ENCODE measurements around the gene VPS41. TPM values are rescaled to one million over a fixed set of nuclear protein-coding genes. Genes with fewer than 3 reads are reported as not detected.
A peak's percentile ranks its signal among the peaks of the same experiment; 100 is the strongest.

VPS41 gene
- total RNA-seq, 2 donors from 2014 or later: 45.8 to 46.1 TPM

- no peak overlapping the region for H3K4me3 Mint-ChIP-seq
- ATAC-seq (no peak), DNase-seq (no peak)
- H3K36me3 Mint-ChIP-seq (ENCODE audit: low read depth): peaks cover 4% of the 10 kb centered on the region
- no peak overlapping the region for H3K27ac Mint-ChIP-seq
- H3K27me3 Mint-ChIP-seq: no peaks in the 10 kb centered on the region
- no peaks in the 10 kb centered on the region for H3K9me3 ChIP-seq (ENCODE audit: control insufficient read depth, low read length, poor library complexity, severe bottlenecking)
- peaks cover 8% of the 10 kb centered on the region for H3K4me1 Mint-ChIP-seq
These were observed 74.6 kb downstream of the VPS41 start for GRCh38 chr7:38834357-38834756.

- no peak for ATAC-seq
- Mint-ChIP-seq H3K36me3 (ENCODE audit: low read depth) (peaks cover 4% of the 10 kb centered on the region), H3K4me1 (peaks cover 8% of the 10 kb centered on the region), H3K4me3 (no peak overlapping the region), H3K27ac (no peak overlapping the region), H3K27me3 (no peaks in the 10 kb centered on the region)
- H3K9me3 ChIP-seq (ENCODE audit: control insufficient read depth, low read length, poor library complexity, severe bottlenecking): no peaks in the 10 kb centered on the region
- no peak for DNase-seq
These were observed 75.7 kb downstream of the VPS41 start for GRCh38 chr7:38833329-38833728.

GRCh38 chr7:38831259-38831996 lies 77.6 kb downstream of the VPS41 start:
- no peaks in the 10 kb centered on the region for H3K27me3 Mint-ChIP-seq
- peaks cover 2% of the 10 kb centered on the region for H3K36me3 Mint-ChIP-seq (ENCODE audit: low read depth)
- H3K4me1 Mint-ChIP-seq: peaks cover 8% of the 10 kb centered on the region
- no peak for ATAC-seq
- peak overlapping the region; percentile 67 for H3K27ac Mint-ChIP-seq
- no peak overlapping the region for H3K4me3 Mint-ChIP-seq
- DNase-seq: no peak
- no peaks in the 10 kb centered on the region for H3K9me3 ChIP-seq (ENCODE audit: control insufficient read depth, low read length, poor library complexity, severe bottlenecking)

GRCh38 chr7:38830826-38831225 lies 78.2 kb downstream of the VPS41 start:
- Mint-ChIP-seq H3K36me3 (ENCODE audit: low read depth) (peaks cover 2% of the 10 kb centered on the region), H3K4me1 (peaks cover 8% of the 10 kb centered on the region), H3K4me3 (no peak overlapping the region), H3K27ac (no peak overlapping the region), H3K27me3 (no peaks in the 10 kb centered on the region)
- ATAC-seq (no peak), DNase-seq (no peak)
- H3K9me3 ChIP-seq (ENCODE audit: control insufficient read depth, low read length, poor library complexity, severe bottlenecking): no peaks in the 10 kb centered on the region

GRCh38 chr7:38829488-38830165 lies 79.4 kb downstream of the VPS41 start:
- Mint-ChIP-seq H3K4me1 (peaks cover 8% of the 10 kb centered on the region), H3K27ac (no peak overlapping the region), H3K4me3 (no peak overlapping the region), H3K36me3 (ENCODE audit: low read depth) (peaks cover 4% of the 10 kb centered on the region), H3K27me3 (no peaks in the 10 kb centered on the region)
- H3K9me3 ChIP-seq (ENCODE audit: control insufficient read depth, low read length, poor library complexity, severe bottlenecking): no peaks in the 10 kb centered on the region
- ATAC-seq: no peak
- no peak for DNase-seq

GRCh38 chr7:38828026-38828425 lies 81.0 kb downstream of the VPS41 start:
- Mint-ChIP-seq H3K4me3 (no peak overlapping the region), H3K27me3 (no peaks in the 10 kb centered on the region), H3K27ac (no peak overlapping the region), H3K4me1 (peaks cover 6% of the 10 kb centered on the region), H3K36me3 (ENCODE audit: low read depth) (peaks cover 7% of the 10 kb centered on the region)
- no peak for ATAC-seq
- DNase-seq: no peak
- no peaks in the 10 kb centered on the region for H3K9me3 ChIP-seq (ENCODE audit: control insufficient read depth, low read length, poor library complexity, severe bottlenecking)

GRCh38 chr7:38825721-38826440 lies 83.1 kb downstream of the VPS41 start:
- H3K27ac Mint-ChIP-seq: no peak overlapping the region
- no peaks in the 10 kb centered on the region for H3K27me3 Mint-ChIP-seq
- DNase-seq (no peak), ATAC-seq (no peak)
- no peak overlapping the region for H3K4me3 Mint-ChIP-seq
- H3K4me1 Mint-ChIP-seq: peaks cover 3% of the 10 kb centered on the region
- peaks cover 7% of the 10 kb centered on the region for H3K36me3 Mint-ChIP-seq (ENCODE audit: low read depth)
- no peaks in the 10 kb centered on the region for H3K9me3 ChIP-seq (ENCODE audit: control insufficient read depth, low read length, poor library complexity, severe bottlenecking)

GRCh38 chr7:38824948-38825347 lies 84.0 kb downstream of the VPS41 start:
- Mint-ChIP-seq H3K4me3 (no peak overlapping the region), H3K4me1 (no peaks in the 10 kb centered on the region), H3K36me3 (ENCODE audit: low read depth) (peaks cover 5% of the 10 kb centered on the region), H3K27ac (no peak overlapping the region), H3K27me3 (no peaks in the 10 kb centered on the region)
- no peaks in the 10 kb centered on the region for H3K9me3 ChIP-seq (ENCODE audit: control insufficient read depth, low read length, poor library complexity, severe bottlenecking)
- no peak for DNase-seq
- no peak for ATAC-seq

GRCh38 chr7:38822549-38822948 lies 86.4 kb downstream of the VPS41 start:
- Mint-ChIP-seq H3K4me1 (no peaks in the 10 kb centered on the region), H3K36me3 (ENCODE audit: low read depth) (peaks cover 5% of the 10 kb centered on the region), H3K27ac (no peak overlapping the region), H3K4me3 (no peak overlapping the region), H3K27me3 (no peaks in the 10 kb centered on the region)
- no peaks in the 10 kb centered on the region for H3K9me3 ChIP-seq (ENCODE audit: control insufficient read depth, low read length, poor library complexity, severe bottlenecking)
- DNase-seq (no peak), ATAC-seq (no peak)

GRCh38 chr7:38820571-38820970 lies 88.4 kb downstream of the VPS41 start:
- no peak overlapping the region for H3K27ac Mint-ChIP-seq
- ATAC-seq: no peak
- peaks cover 7% of the 10 kb centered on the region for H3K36me3 Mint-ChIP-seq (ENCODE audit: low read depth)
- H3K27me3 Mint-ChIP-seq: no peaks in the 10 kb centered on the region
- no peak overlapping the region for H3K4me3 Mint-ChIP-seq
- no peaks in the 10 kb centered on the region for H3K9me3 ChIP-seq (ENCODE audit: control insufficient read depth, low read length, poor library complexity, severe bottlenecking)
- no peak for DNase-seq
- no peaks in the 10 kb centered on the region for H3K4me1 Mint-ChIP-seq

- Mint-ChIP-seq H3K4me1 (peaks cover 2% of the 10 kb centered on the region), H3K27ac (no peak overlapping the region), H3K36me3 (ENCODE audit: low read depth) (peaks cover 5% of the 10 kb centered on the region), H3K4me3 (no peak overlapping the region), H3K27me3 (no peaks in the 10 kb centered on the region)
- no peaks in the 10 kb centered on the region for H3K9me3 ChIP-seq (ENCODE audit: control insufficient read depth, low read length, poor library complexity, severe bottlenecking)
- DNase-seq (no peak), ATAC-seq (no peak)
These were observed 89.5 kb downstream of the VPS41 start for GRCh38 chr7:38819463-38819862.

- H3K27ac Mint-ChIP-seq: no peak overlapping the region
- H3K4me3 Mint-ChIP-seq: no peak overlapping the region
- peaks cover 8% of the 10 kb centered on the region for H3K4me1 Mint-ChIP-seq
- H3K36me3 Mint-ChIP-seq (ENCODE audit: low read depth): peaks cover 8% of the 10 kb centered on the region
- ATAC-seq: no peak
- no peaks in the 10 kb centered on the region for H3K27me3 Mint-ChIP-seq
- no peaks in the 10 kb centered on the region for H3K9me3 ChIP-seq (ENCODE audit: control insufficient read depth, low read length, poor library complexity, severe bottlenecking)
- DNase-seq: no peak
These were observed 91.5 kb downstream of the VPS41 start for GRCh38 chr7:38817526-38817925.

GRCh38 chr7:38813768-38814167 lies 95.2 kb downstream of the VPS41 start:
- DNase-seq (no peak), ATAC-seq (no peak)
- no peaks in the 10 kb centered on the region for H3K9me3 ChIP-seq (ENCODE audit: control insufficient read depth, low read length, poor library complexity, severe bottlenecking)
- no peak overlapping the region for H3K4me3 Mint-ChIP-seq
- peaks cover 8% of the 10 kb centered on the region for H3K36me3 Mint-ChIP-seq (ENCODE audit: low read depth)
- peaks cover 8% of the 10 kb centered on the region for H3K4me1 Mint-ChIP-seq
- H3K27ac Mint-ChIP-seq: no peak overlapping the region
- H3K27me3 Mint-ChIP-seq: no peaks in the 10 kb centered on the region

All from T-helper 17 cell (primary cell).